Cardiac fibroblast (primary cell): ENCODE measurements around the gene PRKAA2.

Experiments used
- DNase-seq, 2 donors: peaks; one replicate each; pipeline versions ENCODE4 v3.0.0 to v3.0.0-alpha.2; 2010; ENCODE audit warnings: low read depth in 2 of 2
- H3K4me3 ChIP-seq, 2 donors: replicated peaks in 1 of 2; 1 replicate in 1 of 2; 2 replicates in 1 of 2; pipeline ENCODE4 v1.5.1; 2011; ENCODE audit warnings: low read depth in 2 of 2, low read length in 2 of 2, mild to moderate bottlenecking in 2 of 2, moderate library complexity in 1 of 2
- CTCF ChIP-seq: IDR thresholded peaks from one replicate; pipeline ENCODE4 v1.5.1; 2011; ENCODE audit warnings: low read depth, mild to moderate bottlenecking, low read length, inconsistent platforms

PRKAA2 gene

GRCh38 chr1:56644064-56644918 is 823 bp upstream of the PRKAA2 start:
- peak; percentile 9 to 13 for DNase-seq
- no peak for TF ChIP-seq CTCF

DNA sequence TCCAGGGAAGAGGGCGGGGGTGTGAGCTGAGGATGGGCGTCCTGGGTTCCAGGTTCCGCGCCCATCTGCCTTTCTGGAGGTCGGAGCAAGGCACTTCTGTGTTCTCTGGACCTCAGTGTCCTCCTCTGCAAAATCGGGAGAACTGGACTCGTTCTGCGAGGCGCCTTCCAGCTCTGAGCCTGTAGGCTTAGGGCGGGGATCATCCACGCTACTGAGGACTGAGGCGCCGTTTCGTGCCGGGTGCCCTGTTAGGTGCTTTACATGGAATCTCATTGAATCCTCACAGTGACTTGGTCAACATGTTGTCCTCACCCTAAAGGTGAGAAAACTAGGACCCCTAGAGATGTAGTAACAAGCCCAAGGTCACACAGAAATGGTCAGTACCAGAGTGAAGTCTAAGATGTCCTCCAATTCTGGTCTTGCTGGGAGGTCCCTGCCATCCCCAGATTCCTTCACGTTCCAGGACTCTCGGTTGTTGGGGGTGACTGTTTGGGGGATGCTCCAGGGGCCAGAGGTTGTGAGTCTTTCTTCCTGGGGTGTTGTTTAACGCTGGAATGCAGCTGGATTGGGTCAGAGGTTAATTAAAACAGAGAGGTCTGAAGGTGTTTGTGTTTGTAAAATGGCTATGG is 677 bp downstream of the PRKAA2 start:
- DNase-seq: no peak
- no peak for TF ChIP-seq CTCF
- peak overlapping the region; percentile 30 to 66 for H3K4me3 ChIP-seq

More at GRCh38 chr1:56644064-56644918, 823 bp upstream of the PRKAA2 start:
- peak overlapping the region; percentile 52 to 66 for H3K4me3 ChIP-seq

- H3K4me3 ChIP-seq: no peak overlapping the region
- TF ChIP-seq CTCF: no peak
- DNase-seq: no peak
These were observed 1.5 kb downstream of the PRKAA2 start for GRCh38 chr1:56646611-56647010.

GRCh38 chr1:56647106-56647505 is 2.0 kb downstream of the PRKAA2 start:
- TF ChIP-seq CTCF: no peak
- no peak for DNase-seq
- H3K4me3 ChIP-seq: no peak overlapping the region

- no peak overlapping the region for H3K4me3 ChIP-seq
- DNase-seq: no peak
- no peak for TF ChIP-seq CTCF
These were observed 3.4 kb downstream of the PRKAA2 start for GRCh38 chr1:56648546-56648945.

GRCh38 chr1:56654126-56654923 is 9.2 kb downstream of the PRKAA2 start:
- no peak for TF ChIP-seq CTCF
- no peak for DNase-seq
- H3K4me3 ChIP-seq: no peak overlapping the region
